KBM-7 (cell line): ENCODE results near the gene TMEM175.

Experiments
- DNase-seq: peaks from one replicate; pipeline ENCODE4 v3.0.0-alpha.2; 2015
- in situ Hi-C: fragments of 300-500 bp; cut with MboI; formaldehyde crosslinking; loops from 2 replicates; pipeline ENCODE4 v1.14.3; 2020; ENCODE audit warnings: low sequenced_read_pairs, low pct_unique_long_range_greater_than_20kb, mixed read lengths

TMEM175 gene, protein sequence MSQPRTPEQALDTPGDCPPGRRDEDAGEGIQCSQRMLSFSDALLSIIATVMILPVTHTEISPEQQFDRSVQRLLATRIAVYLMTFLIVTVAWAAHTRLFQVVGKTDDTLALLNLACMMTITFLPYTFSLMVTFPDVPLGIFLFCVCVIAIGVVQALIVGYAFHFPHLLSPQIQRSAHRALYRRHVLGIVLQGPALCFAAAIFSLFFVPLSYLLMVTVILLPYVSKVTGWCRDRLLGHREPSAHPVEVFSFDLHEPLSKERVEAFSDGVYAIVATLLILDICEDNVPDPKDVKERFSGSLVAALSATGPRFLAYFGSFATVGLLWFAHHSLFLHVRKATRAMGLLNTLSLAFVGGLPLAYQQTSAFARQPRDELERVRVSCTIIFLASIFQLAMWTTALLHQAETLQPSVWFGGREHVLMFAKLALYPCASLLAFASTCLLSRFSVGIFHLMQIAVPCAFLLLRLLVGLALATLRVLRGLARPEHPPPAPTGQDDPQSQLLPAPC

DNA sequence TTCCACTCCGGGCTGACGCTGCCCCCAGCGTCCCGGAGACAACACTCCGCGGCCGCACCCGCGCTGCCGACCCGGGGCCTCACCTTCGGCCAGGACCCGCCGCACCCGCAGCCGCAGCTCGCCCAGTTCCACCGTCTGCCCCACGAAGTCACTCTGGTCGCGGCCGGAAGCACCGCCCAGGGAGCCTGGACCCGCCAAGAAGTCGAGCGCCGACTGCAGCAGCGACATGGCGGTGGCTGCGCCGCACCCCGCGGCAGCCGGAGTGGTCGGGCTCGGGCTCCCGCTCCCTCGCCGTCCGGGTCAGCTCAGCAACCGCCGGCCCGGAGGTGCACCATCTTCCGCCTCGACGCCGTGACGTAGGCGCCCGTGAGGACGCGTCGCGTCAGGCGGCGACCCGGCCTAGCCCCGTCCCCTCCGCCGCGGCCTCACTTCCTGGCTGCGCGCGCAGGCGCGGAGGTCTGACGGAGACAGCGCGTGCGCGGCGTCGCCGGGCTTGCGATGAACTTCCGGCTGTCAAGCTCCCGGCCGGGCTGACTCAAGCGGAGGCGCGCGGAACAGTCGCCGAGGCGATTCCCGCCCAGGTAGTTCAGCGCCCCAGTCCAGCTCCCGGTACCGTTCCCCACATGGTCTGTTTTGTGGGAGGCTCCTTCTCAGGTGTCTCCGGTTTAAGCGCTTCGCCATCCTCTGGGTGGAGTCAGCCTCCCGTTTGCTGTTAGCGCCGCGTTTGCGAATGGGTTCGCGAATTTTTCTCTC lies at the start of gene TMEM175, which contains the start of gene GAK:
Gene TMEM175, plus strand, starts transcription at position 501 of the 753 bp plus-strand sequence. CDS start 15,280 bp downstream, outside the sequence.
Gene GAK, minus strand, starts transcription at position 357 of the 753 bp plus-strand sequence. Its CDS starts 129 bp downstream, at position 228.
- in situ Hi-C loops: no loop called here
- peak; percentile 95 for DNase-seq

DNA sequence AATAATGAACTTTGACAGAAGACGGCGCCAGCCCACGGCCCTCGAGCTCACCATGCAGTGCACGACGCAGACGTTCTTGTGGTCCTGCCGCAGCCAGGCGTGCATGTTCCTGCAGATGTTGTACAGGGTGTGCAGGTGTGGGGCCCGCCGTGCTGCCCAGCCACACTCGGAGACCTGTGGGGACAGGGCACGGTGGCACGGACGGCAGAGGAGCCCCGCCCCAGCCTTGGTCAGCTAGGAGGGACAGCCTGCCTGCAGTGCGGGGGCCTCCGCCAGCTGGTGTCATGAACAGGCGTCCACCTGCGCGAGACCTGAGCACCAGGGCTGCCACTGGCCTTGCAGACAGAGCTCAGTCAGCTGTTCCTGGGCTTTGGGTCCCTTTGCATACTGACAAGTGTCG lies 49.6 kb upstream of the TMEM175 start:
- in situ Hi-C loops: no loop called here
- DNase-seq: no peak

DNA sequence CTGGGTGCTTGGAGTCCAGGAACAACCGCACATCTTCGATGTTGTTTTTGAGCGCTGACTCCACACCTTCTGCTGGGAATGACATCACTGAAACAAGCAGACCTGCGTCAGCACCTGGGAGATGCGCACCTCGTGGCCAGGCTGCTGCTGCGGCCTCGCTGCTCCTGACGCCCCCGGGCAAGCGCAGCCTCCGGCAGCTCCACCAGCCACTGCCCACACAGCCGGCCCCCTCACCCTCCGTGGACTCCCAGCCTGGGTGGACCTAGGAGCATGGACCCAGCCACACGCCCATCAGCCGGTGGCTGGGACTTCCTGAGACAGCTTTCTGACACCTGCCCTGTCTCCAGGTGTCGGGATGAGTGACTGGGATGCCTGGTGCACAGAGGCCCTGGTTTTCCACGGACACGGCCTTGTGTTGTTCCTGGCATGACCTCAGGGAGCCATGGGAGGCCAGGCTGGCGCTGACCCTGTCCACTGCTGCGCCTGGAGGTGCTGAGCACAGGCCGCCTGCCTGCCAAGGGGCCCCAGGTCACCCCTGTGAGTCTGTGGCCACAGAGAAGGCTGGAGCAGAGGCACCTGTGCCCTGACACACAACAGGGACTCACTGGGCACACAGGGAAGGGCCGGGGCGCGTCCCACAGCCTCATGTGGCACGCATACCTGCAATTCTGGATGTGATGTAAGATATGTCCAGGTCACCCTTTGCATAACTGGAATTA lies 48.7 kb upstream of the TMEM175 start:
- no peak for DNase-seq
- in situ Hi-C loops: no loop called here

DNA sequence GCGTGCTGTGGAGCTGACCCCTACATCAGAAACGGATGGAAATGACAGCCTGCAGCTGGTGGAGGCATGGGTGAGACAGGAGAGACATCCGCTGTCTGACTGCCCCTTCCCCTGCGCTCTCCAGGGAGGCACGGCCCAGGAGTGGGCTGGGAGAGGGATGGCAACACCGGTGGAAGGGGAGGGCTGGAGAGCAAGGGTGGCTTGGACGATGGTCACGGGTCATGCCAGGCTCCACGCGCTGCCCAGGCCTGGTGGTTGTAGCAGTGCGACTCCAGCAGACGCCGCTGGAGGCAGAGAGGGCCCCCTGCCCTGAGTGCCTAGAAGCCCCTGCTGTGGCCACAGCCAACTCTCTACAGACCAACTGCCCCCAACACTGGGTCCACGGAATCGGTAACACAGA lies 48.0 kb upstream of the TMEM175 start:
- no peak for DNase-seq
- in situ Hi-C loops: no loop called here

DNA sequence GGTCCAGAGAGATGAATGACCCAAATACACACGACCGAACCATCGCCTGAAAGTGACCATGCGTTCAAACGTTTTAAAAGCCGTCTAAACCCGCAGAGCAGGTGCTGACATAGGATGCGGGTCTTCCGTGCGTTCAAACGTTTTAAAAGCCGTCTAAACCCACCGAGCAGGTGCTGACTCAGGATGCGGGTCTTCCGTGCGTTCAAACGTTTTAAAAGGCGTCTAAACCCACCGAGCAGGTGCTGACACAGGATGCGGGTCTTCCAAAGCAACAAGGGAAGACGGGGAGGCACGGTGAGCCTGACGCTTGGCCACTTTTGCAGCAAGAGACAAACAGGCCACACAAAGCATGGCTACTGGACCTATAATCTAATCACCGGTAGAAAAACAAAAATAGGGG lies 47.4 kb upstream of the TMEM175 start:
- in situ Hi-C loops: no loop called here
- no peak for DNase-seq

DNA sequence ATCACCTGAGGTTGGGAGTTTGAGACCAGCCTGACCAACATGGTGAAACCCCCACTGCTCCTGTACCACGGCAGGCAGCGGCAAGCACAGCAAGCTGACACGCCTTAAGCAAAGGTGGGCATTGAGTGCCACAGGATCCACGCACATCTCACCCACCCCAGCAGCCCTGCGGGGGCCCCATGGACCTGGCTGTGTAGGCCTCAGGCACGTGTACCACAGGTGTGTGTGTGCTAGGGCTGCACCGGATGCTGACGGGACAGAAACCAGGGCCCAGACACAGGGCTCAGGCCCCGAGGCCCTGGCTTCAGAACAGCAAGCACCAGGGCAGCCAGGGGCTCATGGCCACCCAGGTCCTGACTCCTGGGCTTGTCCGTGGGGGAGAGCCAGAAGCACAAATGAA lies 46.9 kb upstream of the TMEM175 start:
- no peak for DNase-seq
- in situ Hi-C loops: no loop called here

DNA sequence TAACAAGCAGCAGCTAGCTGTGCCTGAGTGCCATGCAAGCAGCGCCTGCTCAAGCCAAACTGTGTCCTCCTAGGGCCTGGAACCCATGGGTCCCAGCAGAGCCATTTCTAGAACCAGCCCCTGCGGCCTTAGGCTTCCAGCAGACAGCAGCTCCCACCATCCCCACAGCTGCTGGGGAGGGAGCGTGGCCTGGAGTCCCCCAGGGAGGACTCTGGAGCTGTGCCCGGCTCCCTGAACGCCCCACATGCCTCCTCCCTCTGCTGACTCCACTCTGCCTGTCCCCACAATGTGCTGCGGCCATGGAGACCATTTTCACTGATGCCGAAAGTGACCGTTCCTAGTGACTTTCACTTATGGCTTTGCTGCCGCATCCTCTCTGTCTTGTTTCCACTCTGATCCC lies 46.0 kb upstream of the TMEM175 start:
- DNase-seq: no peak
- in situ Hi-C loops: no loop called here

DNA sequence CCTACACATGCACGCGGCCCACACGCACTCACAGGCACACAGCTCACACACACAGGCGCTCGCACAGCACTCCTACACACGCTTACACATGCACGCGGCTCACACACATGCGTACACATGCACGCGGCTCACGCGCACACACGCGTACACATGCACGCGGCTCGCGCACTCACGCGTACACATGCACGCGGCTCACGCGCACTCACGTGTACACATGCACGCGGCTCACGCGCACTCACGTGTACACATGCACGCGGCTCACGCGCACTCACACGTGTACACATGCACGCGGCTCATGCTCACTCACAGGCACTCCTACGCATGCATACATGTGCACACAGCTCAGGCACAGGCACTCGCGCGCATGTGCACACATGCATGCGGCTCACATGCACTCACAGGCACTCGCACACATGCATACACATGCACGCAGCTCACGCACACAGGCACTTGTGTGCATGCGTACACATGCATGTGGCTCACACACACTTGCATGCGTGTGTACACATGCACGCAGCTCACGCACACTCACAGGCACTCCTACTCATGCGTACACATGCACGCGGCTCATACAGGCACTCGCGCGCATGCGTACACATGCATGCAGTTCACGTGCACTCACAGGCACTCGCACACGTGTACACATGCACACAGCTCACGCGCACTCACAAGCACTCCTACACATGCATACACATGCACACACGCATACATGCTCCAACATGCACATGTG lies 45.1 kb upstream of the TMEM175 start:
- in situ Hi-C loops: no loop called here
- no peak for DNase-seq

DNA sequence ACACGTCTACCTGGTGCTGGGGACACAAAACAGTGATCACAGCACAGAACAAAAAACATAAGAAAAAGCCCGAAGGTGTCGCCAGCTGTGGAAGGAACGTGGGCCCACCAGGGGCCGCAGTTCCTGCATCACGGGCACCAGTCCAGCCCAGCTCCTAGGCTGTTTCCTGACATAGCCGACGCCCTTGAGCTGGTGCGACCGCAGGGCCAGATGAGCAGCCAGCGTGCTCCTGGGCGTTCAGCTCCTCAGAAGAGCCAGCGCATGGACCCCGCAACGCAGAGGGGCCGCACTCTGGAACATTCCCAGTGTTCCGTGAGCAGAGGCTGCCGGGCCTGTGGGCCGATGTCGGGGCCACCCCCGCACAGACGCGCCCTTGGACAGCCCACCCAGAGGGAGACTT lies 44.2 kb upstream of the TMEM175 start:
- no peak for DNase-seq
- in situ Hi-C loops: no loop called here

DNA sequence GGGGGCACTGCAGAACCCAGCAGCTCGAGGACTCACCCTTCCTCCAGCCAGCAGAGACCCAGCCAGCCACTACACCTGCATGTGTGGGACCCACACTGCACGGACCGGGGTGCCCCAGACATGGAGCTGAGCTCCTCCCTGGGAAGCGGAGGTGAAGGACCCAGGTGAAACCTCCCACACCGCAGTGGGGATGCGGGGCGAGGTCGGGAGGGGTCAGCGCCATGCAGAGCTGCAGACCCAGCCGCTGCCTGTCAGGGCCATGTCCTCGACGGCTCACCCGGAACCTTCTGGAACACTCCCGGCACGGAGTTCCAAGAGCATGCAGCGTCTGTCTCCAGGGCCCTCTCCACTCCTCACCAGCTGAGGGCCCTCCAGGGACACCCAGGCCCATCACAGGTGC lies 42.7 kb upstream of the TMEM175 start:
- in situ Hi-C loops: no loop called here

DNA sequence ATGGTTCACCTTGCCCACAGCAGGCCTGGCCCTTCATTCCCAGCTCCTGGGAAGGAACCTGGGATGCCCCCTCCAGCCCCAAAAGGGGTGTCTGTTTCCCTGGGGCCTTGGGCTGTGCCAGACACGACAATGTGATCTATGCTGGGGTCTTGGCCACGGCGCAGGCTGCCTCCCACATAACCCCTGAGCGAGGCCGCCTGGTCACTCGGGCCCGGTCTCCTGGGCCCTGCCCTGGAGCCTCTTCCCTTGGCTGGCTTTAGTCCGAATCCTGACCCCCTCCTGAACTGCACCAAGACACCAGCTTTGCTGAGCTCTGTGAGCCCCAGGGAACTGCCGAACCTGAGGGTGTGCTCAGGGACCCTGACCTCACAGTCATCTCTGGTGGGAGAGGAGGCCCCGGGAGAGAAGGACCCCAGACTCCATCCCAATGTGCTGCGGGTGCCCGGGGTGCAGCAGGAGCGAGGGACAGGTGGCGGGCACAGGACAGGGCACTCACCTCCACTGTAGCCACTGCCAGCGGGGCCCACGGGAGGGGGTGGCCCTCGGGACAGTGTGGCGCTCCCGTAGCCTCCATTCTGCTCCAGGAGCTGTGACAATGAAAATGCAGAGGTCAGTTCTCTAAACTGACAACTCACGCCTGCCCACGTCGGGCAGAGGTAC lies 42.1 kb upstream of the TMEM175 start:
- no peak for DNase-seq
- in situ Hi-C loops: no loop called here

More for the DNA sequence above, 42.7 kb upstream of the TMEM175 start:
- no peak for DNase-seq

DNA sequence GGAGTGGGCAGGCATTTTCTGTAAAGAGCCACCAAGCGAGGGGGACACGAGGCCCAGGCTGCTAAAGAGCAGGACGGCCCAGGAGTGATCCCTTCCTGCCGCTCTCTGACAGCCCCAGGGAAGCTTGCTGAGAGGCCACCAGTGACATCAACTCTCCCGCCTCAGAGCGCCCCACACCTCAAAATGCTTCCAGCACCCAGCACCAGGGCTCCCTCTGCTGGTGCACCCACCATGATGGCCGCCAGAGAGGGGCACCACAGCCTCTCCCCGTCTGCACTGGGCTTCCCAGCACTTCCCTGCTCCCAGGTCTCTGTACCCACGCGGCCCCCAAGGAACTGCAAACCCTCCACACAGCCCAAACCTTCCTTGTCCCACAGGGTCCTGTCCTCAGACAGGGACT lies 40.5 kb upstream of the TMEM175 start:
- peak; percentile 9 for DNase-seq
- in situ Hi-C loops: no loop called here

DNA sequence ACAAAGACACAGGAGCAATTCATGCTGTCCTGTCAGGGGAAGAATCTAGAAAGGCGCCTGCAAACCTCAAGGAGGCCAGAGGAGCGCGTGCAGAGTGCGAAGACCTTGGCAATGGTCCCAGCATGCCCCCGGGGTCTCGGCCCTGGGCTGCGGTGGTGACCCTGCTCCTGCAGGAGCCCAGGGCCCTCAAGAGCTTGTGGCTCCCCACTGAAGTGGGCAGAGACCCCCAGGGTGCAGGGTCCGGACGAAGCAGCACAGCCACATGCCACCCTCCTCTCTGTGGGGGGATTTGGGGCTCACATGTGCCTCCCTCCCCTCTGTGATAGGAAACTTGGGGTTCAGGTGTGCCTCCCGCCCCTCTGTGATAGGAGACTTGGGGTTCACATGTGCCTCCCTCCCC lies 39.5 kb upstream of the TMEM175 start:
- in situ Hi-C loops: no loop called here
- no peak for DNase-seq

DNA sequence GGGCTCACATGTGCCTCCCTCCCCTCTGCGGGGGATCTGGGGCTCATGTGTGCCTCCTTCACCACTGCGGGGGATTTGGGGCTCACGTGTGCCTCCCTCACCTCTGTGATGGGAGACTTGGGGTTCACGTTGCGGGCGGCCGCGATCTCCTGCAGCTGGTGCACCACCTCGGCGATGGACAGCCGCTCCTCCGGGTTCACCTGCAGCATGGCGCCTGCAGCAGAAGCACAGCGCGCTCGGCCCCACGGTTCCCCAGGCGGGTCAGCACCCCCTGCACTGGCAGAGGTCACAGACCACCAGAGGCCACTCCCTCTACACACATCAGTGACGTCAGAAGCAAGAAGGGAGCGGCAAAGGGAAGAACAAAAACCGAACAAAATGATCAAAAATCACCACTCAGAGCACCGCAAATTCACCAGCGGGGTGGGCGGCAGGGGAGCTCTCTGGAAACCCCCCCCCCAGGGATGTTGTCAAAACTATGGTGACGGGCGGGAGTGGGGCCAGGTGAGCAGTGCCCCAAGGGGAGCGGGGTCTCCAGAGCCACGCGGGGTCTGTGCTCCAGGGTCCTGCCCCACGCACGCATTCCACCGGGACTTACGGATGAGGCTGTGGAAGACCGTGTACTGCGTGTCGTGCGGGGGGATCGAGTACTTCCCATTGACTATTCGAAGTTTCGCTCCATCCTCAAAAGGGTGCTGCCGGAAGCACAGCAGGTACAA lies 38.8 kb upstream of the TMEM175 start:
- in situ Hi-C loops: no loop called here
- no peak for DNase-seq

DNA sequence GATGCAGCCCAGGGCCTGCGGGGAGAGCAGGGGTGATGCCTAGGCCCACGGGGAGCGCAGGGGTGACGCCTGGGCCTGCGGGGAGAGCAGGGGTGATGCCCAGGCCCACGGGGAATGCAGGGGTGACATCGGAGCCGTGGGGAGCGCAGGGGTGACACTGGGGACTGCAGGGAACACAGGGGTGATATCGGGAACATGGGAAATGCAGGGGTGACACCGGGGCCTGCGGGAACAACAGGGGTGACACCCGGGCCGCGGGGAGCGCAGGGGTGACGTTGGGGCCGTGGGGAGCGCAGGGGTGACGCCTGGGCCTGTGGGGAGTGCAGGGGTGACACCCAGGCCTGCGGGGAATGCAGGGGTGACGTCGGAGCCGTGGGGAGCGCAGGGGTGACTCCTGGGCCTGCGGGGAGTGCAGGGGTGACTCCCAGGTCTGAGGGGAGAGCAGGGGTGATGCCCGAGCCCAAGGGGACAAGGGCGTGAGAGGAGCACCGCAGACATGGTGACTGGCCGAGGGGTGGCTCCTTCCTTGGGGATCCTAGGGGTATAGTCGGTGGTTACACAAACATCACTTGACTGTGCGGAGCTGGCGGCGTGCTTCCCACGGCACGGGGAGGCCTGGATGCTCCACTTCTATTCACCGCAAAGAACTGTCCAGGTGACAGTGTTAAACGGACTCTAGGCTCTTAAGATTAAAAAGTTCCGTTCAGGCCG lies 38.1 kb upstream of the TMEM175 start:
- DNase-seq: no peak
- in situ Hi-C loops: no loop called here

DNA sequence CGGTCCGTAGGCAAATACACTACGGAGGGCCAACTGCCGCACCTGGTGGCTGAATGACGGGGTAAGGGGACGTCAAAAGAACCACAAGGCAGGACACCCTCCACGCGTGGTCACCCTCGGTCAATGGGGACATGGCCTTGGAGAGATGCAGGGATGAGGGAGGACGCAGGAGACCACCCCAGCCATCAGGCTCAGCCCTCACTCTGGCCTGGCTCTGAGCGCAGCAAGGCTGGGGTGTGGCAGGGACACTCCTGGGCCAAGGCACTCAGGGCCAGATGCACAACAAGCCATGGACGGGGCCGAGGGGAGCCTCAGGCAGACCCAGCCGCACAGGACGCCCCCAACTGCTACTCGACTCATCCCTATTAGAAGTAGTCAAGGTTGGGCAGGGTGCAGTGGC lies 36.7 kb upstream of the TMEM175 start:
- no peak for DNase-seq
- in situ Hi-C loops: no loop called here

DNA sequence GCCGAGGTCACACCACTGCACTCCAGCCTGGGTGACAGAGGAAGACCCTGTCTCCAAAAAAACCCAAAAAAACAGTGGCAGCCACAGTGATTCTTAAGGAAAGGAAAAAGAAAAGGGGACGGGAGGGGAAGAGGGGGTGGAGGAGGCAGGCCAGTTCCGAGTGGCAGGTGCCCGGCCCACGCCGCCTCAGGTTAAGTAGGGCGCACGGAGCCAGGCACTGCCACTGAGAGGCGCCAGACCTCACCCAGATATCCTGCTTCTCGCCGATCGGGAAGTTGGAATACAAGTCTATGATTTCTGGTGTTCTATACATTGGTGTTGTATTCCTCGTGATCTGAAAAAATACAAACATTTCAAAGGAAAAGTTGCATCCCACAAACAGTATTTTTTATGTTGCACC lies 36.0 kb upstream of the TMEM175 start:
- DNase-seq: no peak
- in situ Hi-C loops: no loop called here
